ENCODE data around the gene UVRAG.

DNA sequence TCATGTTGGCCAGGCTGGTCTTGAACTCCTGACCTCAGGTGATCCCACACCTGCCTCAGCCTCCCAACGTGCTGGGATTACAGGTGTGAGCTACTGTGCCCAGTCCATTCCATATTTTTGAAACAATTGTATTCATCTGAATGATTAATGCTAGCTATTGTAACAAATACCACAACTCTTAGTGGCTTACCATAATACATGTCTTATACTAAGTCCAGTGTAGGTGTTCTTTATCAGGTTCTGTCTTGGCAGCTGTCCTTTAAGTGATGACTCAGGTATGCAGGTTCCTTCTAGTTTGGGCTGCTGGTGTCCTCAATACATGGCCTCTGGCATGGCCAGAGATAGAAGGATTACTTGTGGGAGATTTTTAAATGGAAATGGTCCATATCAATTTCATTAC lies 39.0 kb downstream of the UVRAG start:
- TF ChIP-seq, protein P1, sequence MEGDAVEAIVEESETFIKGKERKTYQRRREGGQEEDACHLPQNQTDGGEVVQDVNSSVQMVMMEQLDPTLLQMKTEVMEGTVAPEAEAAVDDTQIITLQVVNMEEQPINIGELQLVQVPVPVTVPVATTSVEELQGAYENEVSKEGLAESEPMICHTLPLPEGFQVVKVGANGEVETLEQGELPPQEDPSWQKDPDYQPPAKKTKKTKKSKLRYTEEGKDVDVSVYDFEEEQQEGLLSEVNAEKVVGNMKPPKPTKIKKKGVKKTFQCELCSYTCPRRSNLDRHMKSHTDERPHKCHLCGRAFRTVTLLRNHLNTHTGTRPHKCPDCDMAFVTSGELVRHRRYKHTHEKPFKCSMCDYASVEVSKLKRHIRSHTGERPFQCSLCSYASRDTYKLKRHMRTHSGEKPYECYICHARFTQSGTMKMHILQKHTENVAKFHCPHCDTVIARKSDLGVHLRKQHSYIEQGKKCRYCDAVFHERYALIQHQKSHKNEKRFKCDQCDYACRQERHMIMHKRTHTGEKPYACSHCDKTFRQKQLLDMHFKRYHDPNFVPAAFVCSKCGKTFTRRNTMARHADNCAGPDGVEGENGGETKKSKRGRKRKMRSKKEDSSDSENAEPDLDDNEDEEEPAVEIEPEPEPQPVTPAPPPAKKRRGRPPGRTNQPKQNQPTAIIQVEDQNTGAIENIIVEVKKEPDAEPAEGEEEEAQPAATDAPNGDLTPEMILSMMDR (IDR thresholded peaks at IDR 0.05) = no peak
- no peak for TF ChIP-seq EZH2 (IDR thresholded peaks at IDR 0.05)

Data from neural progenitor cell (in vitro differentiated cells).